Suprapubic skin (tissue), 4 donors: ENCODE measurements around the gene TOB2.

ENCODE experiments used
- EP300 ChIP-seq: sonication (generic); formaldehyde crosslinking; IDR thresholded peaks from one replicate; pipeline ENCODE4 v1.6.1; 2017; ENCODE audit warnings: antibody characterized with exemption
- POLR2A ChIP-seq, 2 donors: fragments of 450-650 bp; IDR thresholded peaks; one replicate each; pipeline ENCODE4 v1.6.1; 2017; ENCODE audit warnings: antibody characterized with exemption in 2 of 2, mild to moderate bottlenecking in 2 of 2, moderate library complexity in 2 of 2
- POLR2AphosphoS5 ChIP-seq, 3 donors: sonication (generic); formaldehyde crosslinking; IDR thresholded peaks; one replicate each; pipeline ENCODE4 v1.6.1; 2017; ENCODE audit warnings: antibody characterized with exemption in 3 of 3
- TF ChIP-seq, protein P1 (sequence below), 2 donors: fragments of 200-600 bp in 1 of 2; fragments of 450-650 bp in 1 of 2; sonication (generic) in 1 of 2; IDR thresholded peaks; one replicate each; pipeline ENCODE4 v1.5.1; 2016 to 2019; ENCODE audit warnings: antibody characterized with exemption in 2 of 2, mild to moderate bottlenecking in 1 of 2, moderate library complexity in 1 of 2

DNA sequence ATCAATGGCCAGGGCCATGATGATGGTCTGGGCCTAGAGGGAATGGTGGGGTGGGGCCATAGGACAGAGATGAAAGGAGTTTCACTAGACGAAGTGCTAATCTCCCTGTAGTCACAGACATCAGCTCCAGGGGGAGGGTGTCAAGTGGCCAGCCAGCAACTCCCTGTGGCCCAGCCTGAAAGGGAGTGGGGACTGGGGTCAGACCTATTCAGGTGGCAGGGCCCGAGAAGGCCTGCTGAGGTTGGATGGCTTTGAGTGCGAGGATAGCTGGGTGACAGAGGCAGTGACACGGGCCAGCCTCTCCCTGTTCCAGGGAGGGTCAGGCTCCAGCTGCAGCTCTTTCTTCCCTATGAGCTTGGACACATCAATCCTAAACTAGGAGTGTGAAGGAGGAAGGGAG lies 11.0 kb downstream of the TOB2 start:
- TF ChIP-seq, protein P1, sequence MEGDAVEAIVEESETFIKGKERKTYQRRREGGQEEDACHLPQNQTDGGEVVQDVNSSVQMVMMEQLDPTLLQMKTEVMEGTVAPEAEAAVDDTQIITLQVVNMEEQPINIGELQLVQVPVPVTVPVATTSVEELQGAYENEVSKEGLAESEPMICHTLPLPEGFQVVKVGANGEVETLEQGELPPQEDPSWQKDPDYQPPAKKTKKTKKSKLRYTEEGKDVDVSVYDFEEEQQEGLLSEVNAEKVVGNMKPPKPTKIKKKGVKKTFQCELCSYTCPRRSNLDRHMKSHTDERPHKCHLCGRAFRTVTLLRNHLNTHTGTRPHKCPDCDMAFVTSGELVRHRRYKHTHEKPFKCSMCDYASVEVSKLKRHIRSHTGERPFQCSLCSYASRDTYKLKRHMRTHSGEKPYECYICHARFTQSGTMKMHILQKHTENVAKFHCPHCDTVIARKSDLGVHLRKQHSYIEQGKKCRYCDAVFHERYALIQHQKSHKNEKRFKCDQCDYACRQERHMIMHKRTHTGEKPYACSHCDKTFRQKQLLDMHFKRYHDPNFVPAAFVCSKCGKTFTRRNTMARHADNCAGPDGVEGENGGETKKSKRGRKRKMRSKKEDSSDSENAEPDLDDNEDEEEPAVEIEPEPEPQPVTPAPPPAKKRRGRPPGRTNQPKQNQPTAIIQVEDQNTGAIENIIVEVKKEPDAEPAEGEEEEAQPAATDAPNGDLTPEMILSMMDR (IDR thresholded peaks at IDR 0.05), result no peak
- TF ChIP-seq POLR2AphosphoS5 (IDR thresholded peaks at IDR 0.05) (no peak), EP300 (no peak), POLR2A (IDR thresholded peaks at IDR 0.05) (no peak)
